HepG2 (cell line): ENCODE results near the gene TREX2. TPM values are rescaled to one million over a fixed set of nuclear protein-coding genes. Genes with fewer than 3 reads are reported as not detected.

Source experiments
- CEBPG ChIP-seq: IDR thresholded peaks from 2 replicates; pipeline ENCODE4 v1.6.1; 2016
- FOSL2 ChIP-seq: sonication (generic); formaldehyde crosslinking; IDR thresholded peaks from 2 replicates; pipeline ENCODE4 v1.4.0; 2020; ENCODE audit warnings: missing genetic modification reagents
- ISL2 ChIP-seq: sonication (generic); formaldehyde crosslinking; IDR thresholded peaks from 2 replicates; pipeline ENCODE4 v1.5.0; 2020; ENCODE audit warnings: missing genetic modification reagents
- NFYC ChIP-seq: IDR thresholded peaks from 2 replicates; pipeline ENCODE4 v1.6.1; 2016; ENCODE audit warnings: missing genetic modification reagents, missing compliant biosample characterization
- POLR2G ChIP-seq: fragments of 200-400 bp; formaldehyde crosslinking; IDR thresholded peaks from 2 replicates; pipeline ENCODE4 v1.6.1; 2018; ENCODE audit warnings: mild to moderate bottlenecking, low read depth, low read length, moderate library complexity
- REXO4 ChIP-seq: sonication (generic); formaldehyde crosslinking; IDR thresholded peaks from 2 replicates; pipeline ENCODE4 v1.8.0; 2022; ENCODE audit warnings: missing genetic modification reagents, mild to moderate bottlenecking, borderline replicate concordance
- SMYD3 ChIP-seq: sonication (generic); formaldehyde crosslinking; IDR thresholded peaks from 2 replicates; pipeline ENCODE4 v1.8.1; 2023; ENCODE audit warnings: mild to moderate bottlenecking, missing genetic modification reagents
- SNAPC2 ChIP-seq: sonication (generic); formaldehyde crosslinking; IDR thresholded peaks from 2 replicates; pipeline ENCODE4 v1.8.1; 2022; ENCODE audit warnings: mild to moderate bottlenecking, missing genetic modification reagents
- SP1 ChIP-seq, 2 experiments: fragments of 450-650 bp in 1 of 2; sonication (generic) in 1 of 2; formaldehyde crosslinking in 1 of 2; IDR thresholded peaks; 2 replicates each; pipeline versions ENCODE4 v1.4.0 to v1.6.1; 2016 to 2020; ENCODE audit warnings: missing genetic modification reagents in 1 of 2
- SP5 ChIP-seq: IDR thresholded peaks from 2 replicates; pipeline ENCODE4 v1.6.1; 2016; ENCODE audit warnings: low read depth, borderline replicate concordance
- ZBTB20 ChIP-seq: sonication (generic); formaldehyde crosslinking; IDR thresholded peaks from 2 replicates; pipeline ENCODE4 v1.8.1; 2023; ENCODE audit warnings: missing genetic modification reagents, low read depth, mild to moderate bottlenecking, borderline replicate concordance
- ZNF282 ChIP-seq: fragments of 450-650 bp; IDR thresholded peaks from 2 replicates; pipeline ENCODE4 v1.6.1; 2018; ENCODE audit not compliant: partially characterized antibody
- ZNF350 ChIP-seq: sonication (generic); formaldehyde crosslinking; IDR thresholded peaks from 2 replicates; pipeline ENCODE4 v1.4.0; 2020; ENCODE audit warnings: mild to moderate bottlenecking, low read depth, missing genetic modification reagents, borderline replicate concordance
- ZNF543 ChIP-seq: sonication (generic); formaldehyde crosslinking; IDR thresholded peaks from 2 replicates; pipeline ENCODE4 v1.4.0; 2020; ENCODE audit warnings: mild to moderate bottlenecking, missing genetic modification reagents
- ZNF746 ChIP-seq: sonication (generic); formaldehyde crosslinking; IDR thresholded peaks from 2 replicates; pipeline ENCODE4 v1.8.0; 2022; ENCODE audit warnings: mild to moderate bottlenecking, missing genetic modification reagents
- polyA plus RNA-seq, 8 experiments: library from polyadenylated mRNA; depleted of rRNA in 3 of 8; stranded (reverse) in 7 of 8; unstranded in 1 of 8; fragments of >200 nt; fragmentation: Illumina TruSeq in 4 of 8; extraction: Trizol in 4 of 8; gene quantifications; 2 replicates each; pipeline versions ENCODE4 v1.2.1 to v1.2.3, GENCODE V29; 2011 to 2016; ENCODE audit warnings: low read depth in 4 of 8, missing spikeins in 1 of 8, mixed read lengths in 1 of 8; ENCODE audit not compliant: insufficient read depth in 1 of 8
- total RNA-seq, 5 experiments: library from RNA; depleted of rRNA; stranded (reverse); fragments of >200 nt; fragmentation: Illumina TruSeq; extraction: Trizol; gene quantifications; 2 replicates each; pipeline ENCODE4 v1.2.3, GENCODE V29; 2016; ENCODE audit warnings: low read depth in 1 of 5
- TF ChIP-seq, protein P1 (sequence below): sonication (generic); formaldehyde crosslinking; IDR thresholded peaks from 2 replicates; pipeline ENCODE4 v1.4.0; 2020; ENCODE audit warnings: mild to moderate bottlenecking, missing genetic modification reagents
- TF ChIP-seq, protein P2 (sequence below): fragments of 450-650 bp; IDR thresholded peaks from 2 replicates; pipeline ENCODE4 v1.6.1; 2017
- TF ChIP-seq, protein P3 (sequence below): sonication (generic); formaldehyde crosslinking; IDR thresholded peaks from 2 replicates; pipeline ENCODE4 v1.4.0; 2020; ENCODE audit warnings: missing genetic modification reagents, borderline replicate concordance

TREX2 gene
- total and polyA plus RNA-seq, 2 of the 13 experiments (the other 11 are each of a cell fraction or from before 2014, with no cell fraction given), result 0.13 to 0.18 TPM

DNA sequence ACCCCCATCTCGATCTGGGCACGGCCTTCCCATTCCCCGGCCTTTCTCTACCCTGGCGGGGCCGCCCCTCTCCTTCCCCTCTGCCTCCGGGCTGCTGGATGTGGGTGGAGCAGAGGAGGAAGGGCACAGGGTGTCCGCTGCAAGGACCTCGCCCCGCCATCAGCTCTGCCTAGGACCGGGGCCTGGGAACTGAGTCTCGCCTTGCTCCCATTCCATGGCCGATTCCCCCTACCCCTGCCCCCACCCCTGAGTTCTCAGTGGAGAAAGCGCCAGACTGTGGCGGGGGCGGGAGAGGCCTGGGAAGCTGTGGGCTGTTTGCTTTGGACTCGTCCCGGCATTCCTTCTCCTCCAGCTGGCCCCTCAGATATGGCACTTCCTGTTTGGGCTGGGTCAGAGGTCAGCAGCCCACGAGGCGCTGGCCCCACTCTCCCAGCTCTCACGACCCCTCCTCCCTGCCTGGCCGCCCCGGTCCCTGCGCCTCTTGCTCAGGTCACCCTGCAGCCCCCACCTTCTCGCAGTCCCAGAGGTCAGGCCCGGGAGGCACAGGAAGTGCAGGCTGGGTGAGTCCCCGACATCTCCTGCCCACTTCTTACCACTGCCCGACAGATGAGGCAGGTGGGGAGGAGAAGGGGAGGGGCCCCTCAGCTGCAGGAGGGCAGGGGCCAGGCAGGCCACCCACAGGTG lies 42.5 kb upstream of the TREX2 start (continued):
- TF ChIP-seq, protein P1, sequence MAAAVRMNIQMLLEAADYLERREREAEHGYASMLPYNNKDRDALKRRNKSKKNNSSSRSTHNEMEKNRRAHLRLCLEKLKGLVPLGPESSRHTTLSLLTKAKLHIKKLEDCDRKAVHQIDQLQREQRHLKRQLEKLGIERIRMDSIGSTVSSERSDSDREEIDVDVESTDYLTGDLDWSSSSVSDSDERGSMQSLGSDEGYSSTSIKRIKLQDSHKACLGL (CRISPR knock-in tag), result no peak
- TF ChIP-seq SMYD3 (CRISPR knock-in tag) (0 out of 2 replicates have a peak, but pooled peaks have one; percentile 30), SNAPC2 (0 out of 2 replicates have a peak, but pooled peaks have one; percentile 40), ZBTB20 (CRISPR knock-in tag) (no peak), POLR2G (no peak), CEBPG (CRISPR knock-in tag) (no peak), ZNF350 (CRISPR knock-in tag) (0 out of 2 replicates have a peak, but pooled peaks have one; percentile 22), ZNF282 (no peak), REXO4 (CRISPR knock-in tag) (no peak), SP1 (IDR thresholded peaks at IDR 0.05) (no peak), SP1 (CRISPR knock-in tag; IDR thresholded peaks at IDR 0.05) (no peak), ZNF543 (0 out of 2 replicates have a peak, but pooled peaks have one; percentile 35), NFYC (CRISPR knock-in tag) (no peak), SP5 (CRISPR knock-in tag) (peak; percentile 10; the same call in 1 of the 2 replicates), FOSL2 (CRISPR knock-in tag) (0 out of 2 replicates have a peak, but pooled peaks have one; percentile 15), ZNF746 (CRISPR knock-in tag) (peak; percentile 40; the same call in 1 of the 2 replicates), ISL2 (CRISPR knock-in tag) (no peak)
- TF ChIP-seq, protein P2, sequence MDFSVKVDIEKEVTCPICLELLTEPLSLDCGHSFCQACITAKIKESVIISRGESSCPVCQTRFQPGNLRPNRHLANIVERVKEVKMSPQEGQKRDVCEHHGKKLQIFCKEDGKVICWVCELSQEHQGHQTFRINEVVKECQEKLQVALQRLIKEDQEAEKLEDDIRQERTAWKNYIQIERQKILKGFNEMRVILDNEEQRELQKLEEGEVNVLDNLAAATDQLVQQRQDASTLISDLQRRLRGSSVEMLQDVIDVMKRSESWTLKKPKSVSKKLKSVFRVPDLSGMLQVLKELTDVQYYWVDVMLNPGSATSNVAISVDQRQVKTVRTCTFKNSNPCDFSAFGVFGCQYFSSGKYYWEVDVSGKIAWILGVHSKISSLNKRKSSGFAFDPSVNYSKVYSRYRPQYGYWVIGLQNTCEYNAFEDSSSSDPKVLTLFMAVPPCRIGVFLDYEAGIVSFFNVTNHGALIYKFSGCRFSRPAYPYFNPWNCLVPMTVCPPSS, result no peak
- TF ChIP-seq, protein P3, sequence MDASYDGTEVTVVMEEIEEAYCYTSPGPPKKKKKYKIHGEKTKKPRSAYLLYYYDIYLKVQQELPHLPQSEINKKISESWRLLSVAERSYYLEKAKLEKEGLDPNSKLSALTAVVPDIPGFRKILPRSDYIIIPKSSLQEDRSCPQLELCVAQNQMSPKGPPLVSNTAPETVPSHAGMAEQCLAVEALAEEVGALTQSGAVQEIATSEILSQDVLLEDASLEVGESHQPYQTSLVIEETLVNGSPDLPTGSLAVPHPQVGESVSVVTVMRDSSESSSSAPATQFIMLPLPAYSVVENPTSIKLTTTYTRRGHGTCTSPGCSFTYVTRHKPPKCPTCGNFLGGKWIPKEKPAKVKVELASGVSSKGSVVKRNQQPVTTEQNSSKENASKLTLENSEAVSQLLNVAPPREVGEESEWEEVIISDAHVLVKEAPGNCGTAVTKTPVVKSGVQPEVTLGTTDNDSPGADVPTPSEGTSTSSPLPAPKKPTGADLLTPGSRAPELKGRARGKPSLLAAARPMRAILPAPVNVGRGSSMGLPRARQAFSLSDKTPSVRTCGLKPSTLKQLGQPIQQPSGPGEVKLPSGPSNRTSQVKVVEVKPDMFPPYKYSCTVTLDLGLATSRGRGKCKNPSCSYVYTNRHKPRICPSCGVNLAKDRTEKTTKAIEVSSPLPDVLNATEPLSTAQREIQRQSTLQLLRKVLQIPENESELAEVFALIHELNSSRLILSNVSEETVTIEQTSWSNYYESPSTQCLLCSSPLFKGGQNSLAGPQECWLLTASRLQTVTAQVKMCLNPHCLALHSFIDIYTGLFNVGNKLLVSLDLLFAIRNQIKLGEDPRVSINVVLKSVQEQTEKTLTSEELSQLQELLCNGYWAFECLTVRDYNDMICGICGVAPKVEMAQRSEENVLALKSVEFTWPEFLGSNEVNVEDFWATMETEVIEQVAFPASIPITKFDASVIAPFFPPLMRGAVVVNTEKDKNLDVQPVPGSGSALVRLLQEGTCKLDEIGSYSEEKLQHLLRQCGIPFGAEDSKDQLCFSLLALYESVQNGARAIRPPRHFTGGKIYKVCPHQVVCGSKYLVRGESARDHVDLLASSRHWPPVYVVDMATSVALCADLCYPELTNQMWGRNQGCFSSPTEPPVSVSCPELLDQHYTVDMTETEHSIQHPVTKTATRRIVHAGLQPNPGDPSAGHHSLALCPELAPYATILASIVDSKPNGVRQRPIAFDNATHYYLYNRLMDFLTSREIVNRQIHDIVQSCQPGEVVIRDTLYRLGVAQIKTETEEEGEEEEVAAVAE (CRISPR knock-in tag), result no peak
